CD8-positive, alpha-beta memory T cell (primary cell): ENCODE measurements around the gene FAM89A. TPM values are rescaled to one million over a fixed set of nuclear protein-coding genes. Genes with fewer than 3 reads are reported as not detected.

ENCODE experiments used
- polyA plus RNA-seq: library from polyadenylated mRNA; unstranded; fragments of 300-500 nt; fragmentation: Illumina TruSeq; gene quantifications from one replicate; pipeline ENCODE4 v1.2.3, GENCODE V29; 2021
- total RNA-seq, 2 experiments: library from RNA; stranded (reverse); gene quantifications; one replicate each; pipeline ENCODE4 v1.2.3, GENCODE V29; 2021

Gene FAM89A
- total and polyA plus RNA-seq, 3 experiments from 2014 or later: 10.5 to 14.8 (median 12.1) TPM

Other genes starting within 250 kb of the FAM89A start
- gene C1orf198, start 171.7 kb downstream of the FAM89A start, total RNA-seq: 1 to 10 TPM; 5.7 to 7.2 TPM
- 5.9 TPM for gene C1orf198, start 171.7 kb downstream of the FAM89A start, polyA plus RNA-seq
- 10 to 100 TPM; 21.5 to 24.8 TPM for gene TTC13, start 61.4 kb downstream of the FAM89A start, total RNA-seq
- 13.1 TPM for gene TTC13, start 61.4 kb downstream of the FAM89A start, polyA plus RNA-seq
- 10 to 100 TPM; 21.2 to 21.4 TPM for gene ARV1, start 61.2 kb downstream of the FAM89A start, total RNA-seq
- 27.6 TPM for gene ARV1, start 61.2 kb downstream of the FAM89A start, polyA plus RNA-seq
- gene TRIM67, start 121.8 kb upstream of the FAM89A start, total RNA-seq: not detected
- not detected for gene TRIM67, start 121.8 kb upstream of the FAM89A start, polyA plus RNA-seq
- gene GNPAT, start 201.0 kb upstream of the FAM89A start, total RNA-seq: 10 to 100 TPM; 49.2 to 51.8 TPM
- gene GNPAT, start 201.0 kb upstream of the FAM89A start, polyA plus RNA-seq: 33.2 TPM